GM19043 (cell line): ENCODE results near the gene TUNAR.

ENCODE experiments used
- ATAC-seq: cut with Tn5 transposase; IDR thresholded peaks from one replicate; pipeline ENCODE4 v1.9.1; 2021; ENCODE audit warnings: low read depth; ENCODE audit not compliant: unreplicated experiment

TUNAR gene

DNA sequence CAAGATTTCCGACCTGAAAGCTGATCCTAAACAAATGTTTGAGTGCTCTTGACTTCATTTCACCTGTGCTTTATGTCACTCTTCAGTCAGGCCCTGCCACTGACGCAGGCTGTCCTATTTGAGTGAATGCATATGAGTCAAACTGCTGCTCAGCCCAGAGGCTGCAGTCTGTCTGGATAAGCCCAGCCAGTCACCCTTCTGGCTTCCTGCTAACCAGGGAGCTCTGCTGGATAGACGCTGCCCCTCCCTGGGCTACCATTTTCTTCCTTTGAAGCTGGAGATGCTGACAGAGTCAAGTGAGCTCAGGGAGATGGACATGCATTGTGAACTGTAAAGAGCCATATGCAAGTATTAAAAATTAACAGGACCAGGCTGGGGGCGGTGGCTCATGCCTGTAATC lies 5.1 kb upstream of the TUNAR start:
- no peak for ATAC-seq

DNA sequence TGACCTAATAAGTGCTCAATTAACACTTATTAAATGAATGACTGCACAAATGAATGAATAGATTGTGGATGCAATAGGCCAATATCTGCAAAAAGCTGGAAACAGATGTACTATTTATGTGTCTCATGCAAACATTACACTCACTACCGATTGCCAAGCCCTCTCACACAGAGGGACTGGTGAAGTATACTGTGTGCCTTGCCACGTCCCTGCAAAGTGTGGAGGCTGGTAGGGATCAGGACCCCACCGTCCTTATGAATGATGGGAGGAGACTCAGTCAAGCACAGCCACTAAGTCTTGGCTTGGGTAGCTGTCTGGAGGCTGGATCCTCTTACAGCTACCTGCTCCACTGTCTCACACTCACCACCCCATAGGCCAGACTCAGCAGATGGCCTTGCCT lies 3.9 kb upstream of the TUNAR start:
- ATAC-seq, result no peak

DNA sequence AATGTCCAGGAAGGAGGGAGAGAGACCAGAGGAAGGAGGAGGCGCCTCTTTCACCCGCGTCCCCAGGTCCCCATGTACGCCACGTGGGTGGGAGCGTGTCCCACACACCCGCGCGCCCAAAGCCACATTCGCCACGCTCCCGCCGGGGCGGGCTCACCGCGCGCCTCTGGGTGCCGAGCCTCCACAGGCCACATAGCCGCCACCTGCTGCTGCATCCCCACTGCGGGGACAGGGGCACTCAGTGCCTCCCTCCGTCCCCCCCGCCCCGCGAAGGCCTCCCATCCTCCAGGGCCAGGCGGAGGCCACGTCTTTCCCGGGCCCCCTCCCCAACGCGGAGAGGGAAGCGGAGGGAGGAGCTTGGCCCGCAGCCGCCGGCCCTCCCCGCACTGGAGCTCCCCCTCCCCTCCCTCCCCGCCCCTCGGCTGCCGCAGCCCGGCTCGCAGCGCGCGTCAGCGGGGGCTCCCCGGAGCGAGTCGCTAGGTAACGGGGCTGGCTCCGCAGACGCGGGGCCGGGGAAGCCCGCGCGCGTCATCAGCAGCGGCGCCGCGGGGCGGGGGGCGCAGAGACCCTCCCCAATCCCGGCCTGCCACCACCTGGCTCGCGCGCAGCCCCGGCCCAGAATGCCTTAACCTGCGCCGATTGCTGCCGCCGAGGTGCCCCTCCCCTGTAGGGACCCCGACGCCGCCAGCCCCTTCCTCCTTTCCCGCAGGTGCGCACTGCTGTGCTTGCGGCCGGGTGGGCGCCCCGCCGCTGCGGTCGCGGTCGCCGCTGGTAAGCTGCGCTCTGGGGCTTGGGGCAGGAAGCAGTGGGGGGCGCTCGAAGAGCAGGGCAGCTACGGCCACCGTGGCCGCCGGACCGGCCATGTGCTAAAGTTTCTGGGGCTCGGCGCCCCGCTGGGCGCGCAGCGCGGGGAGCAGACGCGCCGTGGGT lies 536 bp upstream of the TUNAR start:
- ATAC-seq, result no peak

DNA sequence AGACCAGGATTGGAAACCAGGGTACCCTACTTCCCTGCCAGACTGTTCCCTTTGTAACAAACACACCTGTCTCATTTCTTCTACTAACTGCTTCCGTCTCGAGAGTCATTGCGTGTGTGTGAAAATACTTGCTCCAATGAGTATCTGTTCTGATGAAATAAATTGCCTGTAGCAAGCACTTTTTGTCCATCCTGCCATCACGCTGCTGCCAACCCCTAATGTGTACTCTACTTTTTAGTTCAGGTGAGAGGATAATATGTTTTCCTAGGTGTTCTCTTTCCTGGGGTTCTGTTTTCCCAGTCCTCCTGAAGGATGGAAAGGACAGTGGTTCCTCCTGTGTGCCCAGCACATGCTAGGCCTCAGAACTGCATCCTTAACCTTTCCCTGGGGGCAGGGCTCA lies 1.0 kb downstream of the TUNAR start:
- no peak for ATAC-seq

DNA sequence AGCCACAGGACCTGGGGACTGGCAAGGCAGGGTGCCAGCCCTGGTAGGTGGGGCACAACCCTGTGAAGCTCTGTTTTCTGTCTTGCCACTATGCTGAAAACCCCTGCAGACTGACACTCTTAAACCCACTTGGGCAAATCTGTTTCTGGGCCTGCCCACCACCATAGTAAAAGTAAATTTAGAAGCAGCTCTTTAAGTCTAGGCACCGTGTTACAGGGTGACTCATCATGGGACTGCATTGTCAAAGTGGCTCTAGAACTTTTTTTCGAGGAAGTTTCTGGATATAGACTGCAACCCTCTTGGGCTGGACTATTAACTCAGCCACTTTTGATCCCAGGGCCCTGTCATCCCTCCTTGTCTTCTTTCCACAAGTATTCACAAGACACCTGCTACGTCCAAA lies 7.7 kb downstream of the TUNAR start:
- no peak for ATAC-seq

DNA sequence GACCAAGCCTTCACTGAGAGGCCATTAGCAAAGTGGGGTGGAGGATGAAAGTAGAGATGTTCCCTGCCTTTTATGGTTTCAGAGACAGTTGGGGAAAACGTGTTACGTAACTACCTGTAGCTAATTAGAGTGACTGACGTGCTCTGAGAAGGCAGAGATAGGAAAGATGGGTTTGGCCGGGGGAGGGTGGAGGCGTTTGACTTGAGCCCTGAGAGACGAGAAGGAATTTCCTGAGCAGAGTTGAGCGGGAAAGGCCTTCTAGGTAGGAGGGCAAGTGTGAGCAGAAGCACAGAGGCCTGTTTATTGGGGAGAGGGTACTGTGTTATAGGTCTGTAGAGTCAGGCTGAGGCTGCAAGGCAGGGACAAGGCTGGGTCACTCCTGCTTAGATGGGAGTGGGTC lies 8.6 kb downstream of the TUNAR start:
- ATAC-seq, result no peak

DNA sequence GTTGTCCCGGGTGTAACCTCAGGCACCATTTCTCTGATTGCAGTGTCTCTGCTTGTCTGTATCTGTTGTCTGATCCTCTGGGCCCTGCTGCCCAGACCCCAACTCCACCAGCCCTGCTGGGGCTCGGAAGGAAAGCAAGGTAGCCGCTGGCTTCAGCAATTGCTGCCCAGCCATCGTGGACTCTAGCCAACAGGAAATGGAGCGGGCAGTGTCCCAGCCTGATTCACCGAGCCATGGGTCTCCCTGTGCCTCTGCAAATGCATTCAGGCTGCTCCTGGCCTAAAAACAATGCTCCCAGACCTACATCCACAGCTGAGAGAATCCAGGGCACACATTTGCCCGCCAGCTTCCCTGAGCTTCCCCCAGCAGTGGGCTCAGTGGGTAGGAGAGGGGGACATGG lies 9.2 kb downstream of the TUNAR start:
- no peak for ATAC-seq

DNA sequence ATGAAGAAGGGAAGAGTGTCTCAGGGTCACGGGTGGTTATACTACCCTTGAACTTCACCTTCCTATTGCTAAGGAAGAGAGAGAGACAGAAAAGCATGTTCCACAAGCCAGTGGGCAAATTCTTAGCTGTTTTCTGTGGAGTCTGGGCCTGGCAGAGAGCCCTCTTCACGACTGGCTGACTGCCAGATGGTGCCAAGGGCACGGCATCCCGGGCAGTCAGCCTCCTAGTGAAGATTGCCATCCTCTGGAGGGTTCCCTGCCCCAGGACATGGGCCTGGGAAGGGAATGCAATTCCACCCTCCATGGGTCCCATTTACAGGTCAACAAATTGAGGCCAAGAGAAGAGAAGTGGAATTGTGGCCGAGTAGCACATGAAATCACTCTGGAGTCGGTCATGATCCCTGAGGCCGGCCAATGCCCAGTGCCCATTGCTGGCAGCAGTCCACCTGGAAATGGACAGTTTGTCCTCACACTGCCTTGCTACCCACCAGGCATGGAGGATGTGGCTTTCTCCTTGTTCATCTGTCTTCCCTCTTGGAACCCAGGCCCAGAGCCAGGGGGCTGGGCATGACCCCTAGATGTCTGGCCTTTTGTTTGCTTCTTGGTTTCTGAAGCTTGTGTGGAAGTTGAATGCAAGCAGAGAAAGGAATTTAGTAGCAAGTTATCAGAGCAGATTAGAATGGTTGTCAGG lies 9.9 kb downstream of the TUNAR start:
- ATAC-seq, result no peak

DNA sequence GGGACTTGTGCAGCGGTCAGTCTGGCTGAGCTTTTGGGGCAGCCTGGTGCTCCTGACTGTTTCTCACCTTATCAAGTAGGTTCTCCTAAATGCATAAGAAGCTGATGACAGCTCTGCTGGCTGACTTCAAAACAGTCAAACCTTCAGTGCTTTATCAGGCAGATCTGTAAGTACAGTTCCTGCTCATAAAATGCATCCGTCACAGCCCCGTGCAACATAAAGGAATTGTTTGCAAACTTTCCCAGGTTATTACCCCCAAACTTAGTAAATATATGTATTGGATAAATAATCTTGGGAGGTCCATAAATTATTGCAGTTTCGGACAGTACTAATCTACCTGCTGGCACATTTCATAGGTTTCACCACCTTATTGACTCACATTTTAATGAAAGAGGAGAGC lies 10.7 kb downstream of the TUNAR start:
- no peak for ATAC-seq

DNA sequence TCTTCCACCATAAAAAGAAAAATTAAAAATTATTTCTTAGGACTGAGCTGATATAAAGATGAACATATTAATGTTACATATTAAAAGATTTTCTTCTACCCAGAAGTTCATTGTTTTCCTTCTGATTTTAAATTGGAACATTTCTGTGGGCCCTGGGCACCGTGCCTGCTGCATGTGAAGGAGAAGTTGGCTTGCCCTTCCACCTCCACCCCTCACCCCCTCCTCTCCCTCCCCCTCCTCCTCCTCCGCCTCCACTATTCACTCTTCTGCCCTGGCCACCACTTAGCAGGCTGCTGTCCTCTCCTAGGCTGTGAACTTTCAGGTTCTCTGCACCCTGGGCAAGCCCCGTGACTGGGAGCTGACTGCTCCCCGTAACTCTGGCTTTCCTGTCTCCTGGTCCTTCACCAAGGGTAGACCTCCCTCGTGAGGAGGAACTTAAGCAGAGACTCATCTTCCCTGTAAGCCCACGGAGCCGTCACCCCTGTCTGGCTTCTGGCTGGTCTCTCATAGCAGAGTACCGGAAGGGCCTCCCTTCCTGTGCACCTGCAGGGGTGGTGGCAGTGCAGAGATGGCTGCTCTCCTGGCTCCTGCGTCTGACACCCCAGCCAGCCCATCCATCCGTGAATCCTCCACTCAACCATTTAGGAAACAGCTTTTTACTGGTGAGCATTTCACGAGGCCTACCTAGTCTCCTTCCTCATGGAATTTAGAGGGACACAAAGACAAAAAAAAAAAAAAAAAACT lies 12.8 kb downstream of the TUNAR start:
- no peak for ATAC-seq

DNA sequence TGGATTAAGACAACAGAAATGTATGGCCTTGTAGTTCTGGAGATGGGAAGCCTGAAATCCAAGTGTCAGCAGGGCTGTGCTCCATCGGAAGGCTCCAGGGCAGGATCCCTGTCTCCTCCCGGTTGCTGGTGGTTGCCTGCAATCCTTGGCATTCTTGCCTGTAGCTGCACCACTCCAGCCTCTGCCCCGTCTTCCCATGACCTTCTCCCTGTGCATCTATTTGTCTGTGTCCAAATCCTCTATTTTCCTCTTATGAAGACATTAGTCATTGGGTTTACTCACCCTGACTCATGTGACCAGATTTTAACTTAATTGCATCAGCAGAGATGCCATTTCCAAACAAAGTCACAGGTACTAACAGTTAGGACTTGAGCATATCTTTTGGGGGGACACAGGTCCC lies 15.1 kb downstream of the TUNAR start:
- no peak for ATAC-seq

DNA sequence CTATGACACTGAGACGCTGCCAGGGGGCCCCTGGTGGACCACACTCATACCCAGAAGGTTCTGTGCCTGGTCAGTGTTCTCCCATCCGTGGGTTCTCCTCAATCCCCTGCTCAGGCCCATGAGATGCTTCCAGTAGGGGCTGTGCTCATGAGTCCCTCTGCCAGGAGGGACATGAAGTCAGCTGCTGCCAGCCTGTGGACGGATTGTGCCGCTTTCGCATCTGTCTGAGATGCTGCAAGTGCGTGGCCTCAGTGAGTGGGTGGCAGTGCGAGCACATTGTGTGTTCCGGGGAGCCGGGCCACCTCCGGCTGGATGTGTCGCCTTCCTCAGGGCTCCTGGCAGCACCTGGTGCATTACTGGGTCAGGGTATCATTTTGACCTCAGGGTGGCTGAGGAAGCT lies 15.5 kb downstream of the TUNAR start:
- ATAC-seq, result no peak

DNA sequence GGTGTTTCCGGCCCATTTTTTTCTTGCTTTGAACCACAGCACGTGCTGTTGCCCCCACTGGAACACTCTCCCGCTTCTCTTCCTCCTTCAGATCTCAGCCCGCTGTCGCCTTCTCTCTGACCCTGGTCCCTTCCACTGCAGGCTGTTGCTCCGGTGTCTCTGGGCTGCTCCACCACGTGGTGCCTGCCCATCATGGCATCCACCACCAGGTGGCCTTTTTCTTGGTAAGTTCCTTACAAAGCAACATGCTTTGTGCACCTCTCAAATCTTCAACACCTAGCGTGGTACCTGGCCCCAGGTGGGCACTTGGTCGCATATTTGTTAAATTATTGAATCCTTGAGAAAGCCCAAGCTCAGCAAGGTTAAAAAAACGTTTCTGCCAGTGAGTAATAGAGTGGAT lies 19.1 kb downstream of the TUNAR start:
- no peak for ATAC-seq

DNA sequence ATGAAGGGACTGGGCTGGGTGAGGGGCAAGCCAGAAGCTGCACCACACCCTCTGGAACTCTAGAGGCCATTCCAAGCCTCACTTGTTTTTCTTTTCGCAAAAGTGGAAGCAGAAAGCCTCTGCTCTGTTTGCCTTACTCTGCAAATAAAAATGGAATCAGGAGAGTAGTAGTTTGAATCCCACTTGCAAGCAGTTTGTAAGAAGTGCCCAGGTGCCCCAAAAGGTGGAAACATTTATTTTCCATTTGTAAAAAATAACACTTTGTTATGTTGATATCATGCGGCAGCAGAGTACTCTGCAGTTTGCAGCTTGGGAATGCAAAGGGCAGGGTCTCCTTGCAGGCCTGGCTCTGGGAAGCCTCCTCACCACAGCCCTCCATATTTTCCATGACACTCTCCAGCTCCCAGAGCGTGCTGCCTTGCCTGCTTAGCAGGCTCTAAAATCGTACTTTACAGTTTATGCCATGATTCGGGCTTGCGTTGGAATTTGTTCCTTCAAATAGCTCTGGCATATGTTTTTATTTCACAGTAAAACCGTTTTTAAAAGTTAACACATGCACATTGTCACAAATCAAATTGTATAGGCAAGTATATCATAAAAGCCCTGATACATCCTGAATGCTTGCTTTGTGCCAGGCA lies 20.0 kb downstream of the TUNAR start:
- no peak for ATAC-seq

DNA sequence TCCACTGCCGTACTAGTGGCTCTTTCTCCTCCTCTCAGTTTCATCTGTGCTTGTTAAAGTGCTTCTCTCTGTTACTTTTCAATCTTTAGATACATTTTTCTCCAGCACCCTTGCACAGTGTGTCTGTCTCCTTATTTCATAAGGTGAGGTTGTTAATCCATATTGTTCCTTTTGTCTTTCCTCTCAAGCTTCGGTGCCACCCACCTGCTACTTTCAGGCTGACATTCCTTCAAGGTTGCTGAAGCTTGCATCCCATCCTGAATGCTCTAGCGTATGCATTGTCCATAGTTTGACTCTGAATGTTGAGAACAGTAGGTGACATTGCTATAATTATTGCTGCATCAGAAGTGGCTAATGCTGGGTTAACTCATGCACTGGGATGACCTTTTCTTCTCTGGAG lies 20.6 kb downstream of the TUNAR start:
- ATAC-seq, result no peak

DNA sequence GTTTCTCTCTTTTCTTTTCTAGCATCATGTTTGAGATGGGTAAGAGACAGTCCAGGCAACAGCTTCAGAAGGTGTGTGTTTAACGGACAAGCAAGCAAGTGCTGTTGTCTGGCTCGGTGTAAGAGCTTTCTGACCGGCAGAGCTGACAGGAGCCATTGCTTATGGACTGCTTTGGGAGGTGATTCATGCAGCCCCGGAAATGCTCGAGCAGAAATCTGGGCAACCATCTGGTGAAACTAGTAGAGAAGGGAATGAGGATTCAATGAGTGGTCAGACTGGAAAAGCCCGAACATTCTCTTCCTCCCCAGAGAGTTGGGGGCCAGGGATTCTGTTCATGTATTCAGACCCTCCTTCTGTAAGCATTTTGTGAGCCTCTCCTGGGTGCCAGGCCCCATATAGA lies 24.4 kb downstream of the TUNAR start:
- ATAC-seq, result no peak

DNA sequence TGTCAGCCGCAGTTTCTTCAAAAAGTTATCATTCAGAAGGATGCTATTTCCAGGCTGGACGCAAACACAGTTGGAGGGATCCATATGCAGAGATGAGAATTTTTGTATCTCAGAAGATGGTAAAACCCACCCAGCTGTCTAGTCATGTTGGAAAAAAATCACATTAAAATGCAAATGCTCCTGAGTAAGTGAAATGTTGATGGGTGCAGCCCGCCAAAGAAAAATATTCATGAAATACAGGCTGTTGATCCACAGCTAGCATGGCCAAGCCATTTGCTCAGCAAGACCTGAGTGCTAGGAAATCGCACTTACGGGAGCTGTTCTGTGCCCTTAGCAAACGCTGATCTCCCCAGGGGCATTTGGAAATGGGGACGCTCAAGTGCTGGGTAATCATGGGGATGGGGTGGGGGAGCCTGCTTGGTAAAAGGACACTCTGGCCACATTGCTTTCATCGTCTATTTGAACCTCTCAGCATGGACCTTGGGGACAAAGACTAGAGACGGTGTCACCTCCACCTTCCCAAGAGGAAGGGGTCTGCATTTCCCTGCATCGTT lies 25.7 kb downstream of the TUNAR start:
- ATAC-seq, result no peak

DNA sequence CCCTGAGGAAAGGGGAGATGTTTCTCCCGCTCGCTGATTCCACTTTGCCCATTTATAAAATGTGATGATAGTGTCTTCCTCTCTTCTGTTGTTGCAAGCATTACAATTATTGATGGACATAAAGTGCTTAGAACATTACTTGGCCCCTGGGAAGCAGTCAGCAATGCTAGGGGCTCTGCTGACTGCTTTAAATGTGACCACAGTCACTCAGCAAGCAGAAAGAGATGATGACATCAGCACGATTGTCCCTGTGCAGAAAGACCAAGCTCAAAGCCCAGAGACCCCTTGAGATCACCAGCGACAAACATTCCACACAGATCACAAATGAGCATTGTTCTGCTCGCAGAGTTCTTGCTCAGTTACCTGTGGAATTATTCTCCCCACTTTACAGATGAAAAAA lies 26.5 kb downstream of the TUNAR start:
- no peak for ATAC-seq

DNA sequence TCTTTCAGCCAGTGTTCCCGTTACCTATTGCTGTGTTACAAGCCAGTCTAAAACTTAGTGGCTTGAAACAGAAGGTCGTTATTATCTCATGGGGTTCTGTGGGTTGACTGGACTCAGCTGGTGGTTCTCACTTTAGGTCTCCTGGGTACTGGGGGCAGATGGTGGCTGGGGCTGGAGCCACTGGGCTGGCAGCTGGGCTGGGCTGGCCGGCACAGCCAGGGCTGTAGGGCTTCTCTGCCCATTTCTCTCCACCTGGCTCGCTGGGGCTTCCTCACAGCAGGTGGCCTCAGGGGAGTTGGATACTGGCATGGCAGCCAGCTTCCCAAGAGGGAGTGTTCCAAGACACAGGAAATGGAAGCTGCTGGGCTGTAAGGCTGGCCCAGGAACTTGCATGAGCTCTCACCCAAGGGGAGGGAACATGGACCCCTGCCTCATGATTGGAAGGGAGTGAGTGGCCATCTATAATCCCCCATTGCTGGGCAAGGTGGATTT lies 27.0 kb downstream of the TUNAR start:
- ATAC-seq, result no peak

DNA sequence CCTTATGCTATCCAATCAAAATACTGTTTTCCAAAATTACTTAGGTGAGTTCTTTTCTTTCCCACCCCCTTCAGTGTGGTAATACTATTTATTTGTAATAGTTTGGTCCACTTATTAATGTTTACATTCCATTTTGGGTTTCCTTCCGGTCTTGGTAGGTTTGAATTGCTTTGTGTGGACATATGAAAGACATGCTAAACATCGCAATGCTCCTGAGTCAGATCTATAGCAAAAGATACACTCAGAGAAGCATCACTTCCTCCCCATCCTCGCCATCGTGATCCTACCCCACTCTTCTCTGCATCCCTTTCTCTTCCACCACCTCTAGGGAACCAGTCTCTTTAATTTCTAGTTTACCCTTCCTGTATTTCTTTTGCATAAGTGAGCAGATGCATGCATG lies 30.0 kb downstream of the TUNAR start:
- ATAC-seq, result no peak
